ENCODE data around the gene COL7A1. TPM values are rescaled to one million over a fixed set of nuclear protein-coding genes. Genes with fewer than 3 reads are reported as not detected.

Gene COL7A1
- total RNA-seq, 1 experiment from 2014 or later, result 8.1 TPM

DNA sequence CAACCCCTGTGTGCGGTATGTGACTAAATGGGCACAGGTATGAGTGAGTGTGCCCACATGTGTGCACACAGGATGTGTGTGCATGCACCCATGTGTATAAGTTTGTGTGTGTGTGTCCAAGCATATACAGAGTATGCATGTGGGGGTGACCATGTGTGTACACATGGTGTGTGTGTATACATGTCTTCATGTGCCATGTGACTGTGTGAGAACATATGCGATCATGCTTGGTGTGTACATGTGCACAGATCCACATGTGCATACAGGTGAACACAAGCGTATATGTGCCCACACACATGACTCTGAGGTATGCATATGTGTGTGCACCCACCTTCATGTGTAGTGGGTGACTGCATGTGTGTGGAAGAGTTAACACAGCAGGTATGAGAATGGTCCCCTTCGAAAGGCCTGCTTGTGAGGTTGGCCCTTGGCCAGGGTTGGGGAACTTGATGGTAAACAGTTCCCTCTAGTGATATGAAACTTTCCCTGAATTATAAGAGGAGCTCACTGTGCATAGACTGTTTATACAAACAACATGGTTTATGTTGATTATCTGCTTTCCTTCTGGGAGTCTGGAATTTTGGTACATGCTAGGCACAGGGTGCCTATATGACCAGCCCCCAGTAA is 48.8 kb downstream of the COL7A1 start:
- TF ChIP-seq GTF2I (CRISPR knock-in tag; conservative IDR thresholded peaks at IDR 0.05), result no peak
- ChIA-PET CTCF (no interaction called here), POLR2A (no interaction called here)
- Mint-ChIP-seq H3K4me1 (peaks cover 3% of the 10 kb centered on the region; the same call in 1 of the 2 replicates), H3K36me3 (peaks cover 54% of the 10 kb centered on the region), H3K9me3 (no peaks in the 10 kb centered on the region), H3K27me3 (ENCODE audit: low read depth) (no peaks in the 10 kb centered on the region), H3K4me3 (no peak overlapping the region), H3K27ac (no peak overlapping the region; the same call in 1 of the 2 replicates)
- ATAC-seq (no peak), DNase-seq (ENCODE audit: low spot score) (no peak)

DNA sequence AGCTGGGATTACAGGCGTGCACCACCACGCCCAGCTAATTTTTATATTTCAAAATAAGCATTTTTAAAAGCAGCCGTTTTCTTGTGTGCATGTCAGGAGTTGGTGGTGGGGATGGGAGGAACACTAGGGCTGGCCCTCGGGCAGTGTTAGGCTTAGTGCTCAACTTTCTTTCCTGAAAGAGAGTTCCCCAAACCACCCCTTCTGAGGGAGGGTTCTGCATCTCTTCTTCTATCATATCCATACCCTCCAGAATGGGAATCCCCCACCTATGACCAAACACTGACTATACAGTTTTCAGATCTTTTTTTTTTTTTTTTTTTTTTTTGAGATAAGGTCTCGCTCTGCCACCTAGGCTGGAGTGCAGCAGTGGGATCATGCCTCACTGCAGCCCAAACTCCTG is 51.0 kb downstream of the COL7A1 start:
- Mint-ChIP-seq H3K27ac (no peak overlapping the region), H3K36me3 (peaks cover 58% of the 10 kb centered on the region), H3K4me3 (no peak overlapping the region), H3K9me3 (no peaks in the 10 kb centered on the region), H3K4me1 (no peaks in the 10 kb centered on the region), H3K27me3 (ENCODE audit: low read depth) (no peaks in the 10 kb centered on the region)
- TF ChIP-seq MYBL2 (CRISPR knock-in tag; IDR thresholded peaks at IDR 0.05), result no peak
- TF ChIP-seq NFATC4 (CRISPR knock-in tag; IDR thresholded peaks at IDR 0.05), result no peak
- no peak for TF ChIP-seq IRF2 (CRISPR knock-in tag; IDR thresholded peaks at IDR 0.05; ENCODE audit: borderline replicate concordance, low read depth)
- no peak for TF ChIP-seq ZNF671 (CRISPR knock-in tag; IDR thresholded peaks at IDR 0.05)
- TF ChIP-seq, protein P1, sequence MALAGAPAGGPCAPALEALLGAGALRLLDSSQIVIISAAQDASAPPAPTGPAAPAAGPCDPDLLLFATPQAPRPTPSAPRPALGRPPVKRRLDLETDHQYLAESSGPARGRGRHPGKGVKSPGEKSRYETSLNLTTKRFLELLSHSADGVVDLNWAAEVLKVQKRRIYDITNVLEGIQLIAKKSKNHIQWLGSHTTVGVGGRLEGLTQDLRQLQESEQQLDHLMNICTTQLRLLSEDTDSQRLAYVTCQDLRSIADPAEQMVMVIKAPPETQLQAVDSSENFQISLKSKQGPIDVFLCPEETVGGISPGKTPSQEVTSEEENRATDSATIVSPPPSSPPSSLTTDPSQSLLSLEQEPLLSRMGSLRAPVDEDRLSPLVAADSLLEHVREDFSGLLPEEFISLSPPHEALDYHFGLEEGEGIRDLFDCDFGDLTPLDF (CRISPR knock-in tag; IDR thresholded peaks at IDR 0.05), result no peak
- no peak for TF ChIP-seq NFE2L1 (CRISPR knock-in tag; IDR thresholded peaks at IDR 0.05)
- no peak for TF ChIP-seq SP1 (CRISPR knock-in tag; conservative IDR thresholded peaks at IDR 0.05)
- TF ChIP-seq, protein P2, sequence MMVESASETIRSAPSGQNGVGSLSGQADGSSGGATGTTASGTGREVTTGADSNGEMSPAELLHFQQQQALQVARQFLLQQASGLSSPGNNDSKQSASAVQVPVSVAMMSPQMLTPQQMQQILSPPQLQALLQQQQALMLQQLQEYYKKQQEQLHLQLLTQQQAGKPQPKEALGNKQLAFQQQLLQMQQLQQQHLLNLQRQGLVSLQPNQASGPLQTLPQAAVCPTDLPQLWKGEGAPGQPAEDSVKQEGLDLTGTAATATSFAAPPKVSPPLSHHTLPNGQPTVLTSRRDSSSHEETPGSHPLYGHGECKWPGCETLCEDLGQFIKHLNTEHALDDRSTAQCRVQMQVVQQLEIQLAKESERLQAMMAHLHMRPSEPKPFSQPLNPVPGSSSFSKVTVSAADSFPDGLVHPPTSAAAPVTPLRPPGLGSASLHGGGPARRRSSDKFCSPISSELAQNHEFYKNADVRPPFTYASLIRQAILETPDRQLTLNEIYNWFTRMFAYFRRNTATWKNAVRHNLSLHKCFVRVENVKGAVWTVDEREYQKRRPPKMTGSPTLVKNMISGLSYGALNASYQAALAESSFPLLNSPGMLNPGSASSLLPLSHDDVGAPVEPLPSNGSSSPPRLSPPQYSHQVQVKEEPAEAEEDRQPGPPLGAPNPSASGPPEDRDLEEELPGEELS (CRISPR knock-in tag; IDR thresholded peaks at IDR 0.05), result no peak
- TF ChIP-seq, protein P3, sequence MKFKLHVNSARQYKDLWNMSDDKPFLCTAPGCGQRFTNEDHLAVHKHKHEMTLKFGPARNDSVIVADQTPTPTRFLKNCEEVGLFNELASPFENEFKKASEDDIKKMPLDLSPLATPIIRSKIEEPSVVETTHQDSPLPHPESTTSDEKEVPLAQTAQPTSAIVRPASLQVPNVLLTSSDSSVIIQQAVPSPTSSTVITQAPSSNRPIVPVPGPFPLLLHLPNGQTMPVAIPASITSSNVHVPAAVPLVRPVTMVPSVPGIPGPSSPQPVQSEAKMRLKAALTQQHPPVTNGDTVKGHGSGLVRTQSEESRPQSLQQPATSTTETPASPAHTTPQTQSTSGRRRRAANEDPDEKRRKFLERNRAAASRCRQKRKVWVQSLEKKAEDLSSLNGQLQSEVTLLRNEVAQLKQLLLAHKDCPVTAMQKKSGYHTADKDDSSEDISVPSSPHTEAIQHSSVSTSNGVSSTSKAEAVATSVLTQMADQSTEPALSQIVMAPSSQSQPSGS (CRISPR knock-in tag; IDR thresholded peaks at IDR 0.05; ENCODE audit: borderline replicate concordance, low read depth), result no peak
- TF ChIP-seq, protein P4, sequence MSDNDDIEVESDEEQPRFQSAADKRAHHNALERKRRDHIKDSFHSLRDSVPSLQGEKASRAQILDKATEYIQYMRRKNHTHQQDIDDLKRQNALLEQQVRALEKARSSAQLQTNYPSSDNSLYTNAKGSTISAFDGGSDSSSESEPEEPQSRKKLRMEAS (CRISPR knock-in tag; IDR thresholded peaks at IDR 0.05), result no peak
- TF ChIP-seq ZNF396 (CRISPR knock-in tag; IDR thresholded peaks at IDR 0.05; ENCODE audit: borderline replicate concordance), result no peak
- TF ChIP-seq, protein P5, sequence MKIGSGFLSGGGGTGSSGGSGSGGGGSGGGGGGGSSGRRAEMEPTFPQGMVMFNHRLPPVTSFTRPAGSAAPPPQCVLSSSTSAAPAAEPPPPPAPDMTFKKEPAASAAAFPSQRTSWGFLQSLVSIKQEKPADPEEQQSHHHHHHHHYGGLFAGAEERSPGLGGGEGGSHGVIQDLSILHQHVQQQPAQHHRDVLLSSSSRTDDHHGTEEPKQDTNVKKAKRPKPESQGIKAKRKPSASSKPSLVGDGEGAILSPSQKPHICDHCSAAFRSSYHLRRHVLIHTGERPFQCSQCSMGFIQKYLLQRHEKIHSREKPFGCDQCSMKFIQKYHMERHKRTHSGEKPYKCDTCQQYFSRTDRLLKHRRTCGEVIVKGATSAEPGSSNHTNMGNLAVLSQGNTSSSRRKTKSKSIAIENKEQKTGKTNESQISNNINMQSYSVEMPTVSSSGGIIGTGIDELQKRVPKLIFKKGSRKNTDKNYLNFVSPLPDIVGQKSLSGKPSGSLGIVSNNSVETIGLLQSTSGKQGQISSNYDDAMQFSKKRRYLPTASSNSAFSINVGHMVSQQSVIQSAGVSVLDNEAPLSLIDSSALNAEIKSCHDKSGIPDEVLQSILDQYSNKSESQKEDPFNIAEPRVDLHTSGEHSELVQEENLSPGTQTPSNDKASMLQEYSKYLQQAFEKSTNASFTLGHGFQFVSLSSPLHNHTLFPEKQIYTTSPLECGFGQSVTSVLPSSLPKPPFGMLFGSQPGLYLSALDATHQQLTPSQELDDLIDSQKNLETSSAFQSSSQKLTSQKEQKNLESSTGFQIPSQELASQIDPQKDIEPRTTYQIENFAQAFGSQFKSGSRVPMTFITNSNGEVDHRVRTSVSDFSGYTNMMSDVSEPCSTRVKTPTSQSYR (CRISPR knock-in tag; IDR thresholded peaks at IDR 0.05), result no peak
- no peak for TF ChIP-seq ELF4 (CRISPR knock-in tag; IDR thresholded peaks at IDR 0.05; ENCODE audit: low read depth)
- ChIA-PET POLR2A (no interaction called here), CTCF (interaction anchor here (0.6 to 1.3 kb wide), 3 partner anchors 34 to 137 kb away, joined by 3 to 5 read pairs (median 4); no protein-coding TSS in a partner anchor)
- DNase-seq (ENCODE audit: low spot score), result no peak
- no peak for ATAC-seq
